ENCODE data around the gene PML.

DNA sequence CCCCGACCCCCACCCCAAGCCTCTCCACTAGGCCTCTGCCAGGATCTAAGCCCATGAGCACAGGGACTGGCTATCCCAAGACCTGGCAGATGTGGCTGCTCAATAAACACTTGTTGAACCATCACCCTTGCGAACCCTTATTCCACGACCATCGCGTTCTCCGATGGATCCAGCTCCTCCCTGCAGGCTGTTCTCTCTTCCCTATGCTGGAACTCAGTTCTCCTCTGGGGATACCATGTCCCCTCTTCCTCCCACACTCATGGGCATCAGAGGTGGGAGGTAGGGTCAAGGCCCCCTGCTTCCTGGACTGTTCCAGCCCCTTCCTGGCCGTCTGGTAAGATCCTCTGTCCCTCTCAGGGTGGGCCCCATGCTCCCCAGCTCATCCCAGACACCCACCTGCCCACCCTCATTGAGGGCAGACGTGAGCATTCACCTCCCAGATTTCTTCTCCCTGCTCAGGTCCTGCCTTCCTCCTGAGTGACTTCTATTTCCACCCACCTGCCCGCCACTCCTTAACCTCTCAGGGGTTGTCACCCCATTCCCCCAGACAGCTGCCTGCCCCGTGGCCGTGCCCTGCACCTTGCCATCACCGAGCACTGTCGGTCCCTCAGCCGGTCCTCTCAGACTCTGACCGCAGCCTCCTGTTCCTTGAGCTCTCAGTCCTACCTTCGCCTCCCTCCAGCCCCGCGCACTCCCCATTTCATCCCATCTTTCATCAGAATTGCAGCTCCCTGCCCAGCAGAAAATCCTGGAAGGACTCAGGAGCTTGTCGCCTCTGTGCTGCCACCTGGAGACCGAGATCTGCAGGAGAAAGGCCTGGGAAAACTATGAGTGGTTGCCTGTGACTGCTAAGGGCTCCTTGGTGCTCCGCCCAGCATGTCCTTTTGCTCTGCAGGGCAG, 42.0 kb downstream of the PML start:
- TF ChIP-seq POLR2AphosphoS5 (IDR thresholded peaks at IDR 0.05; ENCODE audit: control insufficient read depth, insufficient read depth, low read depth, low read length), result no peak
- TF ChIP-seq, protein P1, sequence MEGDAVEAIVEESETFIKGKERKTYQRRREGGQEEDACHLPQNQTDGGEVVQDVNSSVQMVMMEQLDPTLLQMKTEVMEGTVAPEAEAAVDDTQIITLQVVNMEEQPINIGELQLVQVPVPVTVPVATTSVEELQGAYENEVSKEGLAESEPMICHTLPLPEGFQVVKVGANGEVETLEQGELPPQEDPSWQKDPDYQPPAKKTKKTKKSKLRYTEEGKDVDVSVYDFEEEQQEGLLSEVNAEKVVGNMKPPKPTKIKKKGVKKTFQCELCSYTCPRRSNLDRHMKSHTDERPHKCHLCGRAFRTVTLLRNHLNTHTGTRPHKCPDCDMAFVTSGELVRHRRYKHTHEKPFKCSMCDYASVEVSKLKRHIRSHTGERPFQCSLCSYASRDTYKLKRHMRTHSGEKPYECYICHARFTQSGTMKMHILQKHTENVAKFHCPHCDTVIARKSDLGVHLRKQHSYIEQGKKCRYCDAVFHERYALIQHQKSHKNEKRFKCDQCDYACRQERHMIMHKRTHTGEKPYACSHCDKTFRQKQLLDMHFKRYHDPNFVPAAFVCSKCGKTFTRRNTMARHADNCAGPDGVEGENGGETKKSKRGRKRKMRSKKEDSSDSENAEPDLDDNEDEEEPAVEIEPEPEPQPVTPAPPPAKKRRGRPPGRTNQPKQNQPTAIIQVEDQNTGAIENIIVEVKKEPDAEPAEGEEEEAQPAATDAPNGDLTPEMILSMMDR (IDR thresholded peaks at IDR 0.05 in 2 of 3, conservative IDR thresholded peaks at IDR 0.05 in 1 of 3; ENCODE audit: insufficient read depth in 2 of 3, low read depth in 1 of 3, low read length in 3 of 3), result peak; percentile 48 to 53 (median 50)
- TF ChIP-seq SIN3A (IDR thresholded peaks at IDR 0.05; ENCODE audit: borderline replicate concordance in 2 of 2, control insufficient read depth in 1 of 2, low read depth in 2 of 2, low read length in 2 of 2), result no peak

All from K562 (cell line).